GM19043 (cell line): Measurements from ENCODE around the gene OR14A16.

Source experiments
- ATAC-seq: cut with Tn5 transposase; IDR thresholded peaks from one replicate; pipeline ENCODE4 v1.9.1; 2021; ENCODE audit warnings: low read depth; ENCODE audit not compliant: unreplicated experiment

Gene OR14A16

DNA sequence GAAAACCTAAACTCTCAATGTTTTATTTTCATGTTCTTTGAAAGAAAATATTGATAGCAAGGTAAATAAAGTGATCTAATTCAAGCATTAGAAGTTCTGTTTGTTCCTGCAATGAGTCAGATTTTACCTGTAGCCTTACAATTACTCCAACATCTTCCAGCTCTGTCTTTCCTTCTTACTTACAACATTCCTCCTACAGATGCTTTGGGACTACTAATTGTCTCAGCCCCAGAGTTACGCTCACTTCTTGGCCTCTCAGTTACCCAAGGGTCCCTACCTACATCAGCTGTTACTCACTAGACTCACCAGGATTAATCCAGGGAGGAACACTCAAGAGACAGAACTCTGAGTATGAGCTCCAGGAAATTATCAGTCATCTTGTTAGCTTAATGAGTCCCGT, 26.4 kb downstream of the OR14A16 start:
- ATAC-seq = no peak

DNA sequence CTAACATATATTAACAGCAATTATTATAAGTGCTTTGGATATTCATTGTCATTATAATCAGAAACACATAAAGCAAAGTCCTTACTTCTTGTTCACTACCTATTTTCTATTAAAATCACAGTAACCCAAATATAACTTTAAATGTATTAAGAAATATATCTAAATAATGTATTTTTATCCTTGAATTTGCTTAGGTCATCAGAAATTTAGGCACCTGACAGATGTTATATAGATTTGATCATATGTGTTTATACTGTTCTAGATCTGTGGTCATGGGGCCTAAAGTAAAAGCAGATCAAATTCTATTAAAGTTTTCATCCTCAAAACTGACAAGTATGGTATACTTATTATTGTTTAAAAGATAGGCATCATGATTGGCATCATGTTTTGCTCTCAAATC, 54.3 kb downstream of the OR14A16 start:
- no peak for ATAC-seq
